ENCODE results near the gene GGCX. TPM values are rescaled to one million over a fixed set of nuclear protein-coding genes. Genes with fewer than 3 reads are reported as not detected.
"Not testable (repeated sequence)": the region's sequence is repeated elsewhere in the genome, so short reads cannot be mapped to it uniquely, and the experiment has no call there.

GGCX gene
- total RNA-seq, 1 experiment from 2014 or later: 66.2 TPM

GRCh38 chr2:85560812-85561279 lies 447 bp downstream of the GGCX start:
- TF ChIP-seq CTCF (IDR thresholded peaks at IDR 0.05; ENCODE audit: unreplicated experiment): no peak
- Mint-ChIP-seq H3K36me3 (ENCODE audit: insufficient read depth, unreplicated experiment) (peaks cover 24% of the 10 kb centered on the region), H3K4me3 (ENCODE audit: low read depth, unreplicated experiment) (peak overlapping the region; percentile 90), H3K9me3 (ENCODE audit: low read depth, unreplicated experiment) (no peaks in the 10 kb centered on the region), H3K27ac (ENCODE audit: unreplicated experiment) (peak overlapping the region; percentile 87), H3K27me3 (ENCODE audit: unreplicated experiment) (no peaks in the 10 kb centered on the region), H3K4me1 (ENCODE audit: low read depth, unreplicated experiment) (peaks cover 19% of the 10 kb centered on the region)
- TSS peak; percentile 36 for BruUV-seq (replicated peaks)
- DNase-seq: no peak
- intact Hi-C loops (cut with micrococcal nuclease; ENCODE audit: unreplicated experiment): no loop called here
- CTCF ChIA-PET: interaction anchor here (0.5 to 1.1 kb wide), 5 partner anchors 9 to 168 kb away, joined by 3 to 5 read pairs (median 3); partner anchors contain the start of genes CAPG and SH2D6

- CTCF ChIA-PET: interaction anchor here (0.5 to 0.7 kb wide), 3 partner anchors 55 to 230 kb away, joined by 3 to 5 read pairs (median 4); no protein-coding TSS in a partner anchor
- DNase-seq; H3K27me3 Mint-ChIP-seq (ENCODE audit: unreplicated experiment); H3K9me3 Mint-ChIP-seq (ENCODE audit: low read depth, unreplicated experiment); intact Hi-C loops (cut with micrococcal nuclease; ENCODE audit: unreplicated experiment); BruUV-seq (replicated peaks): not testable (repeated sequence)
- Mint-ChIP-seq H3K36me3 (ENCODE audit: insufficient read depth, unreplicated experiment) (peaks cover 24% of the 10 kb centered on the region), H3K4me3 (ENCODE audit: low read depth, unreplicated experiment) (peak overlapping the region; percentile 90), H3K4me1 (ENCODE audit: low read depth, unreplicated experiment) (peaks cover 19% of the 10 kb centered on the region), H3K27ac (ENCODE audit: unreplicated experiment) (peak overlapping the region; percentile 87)
Observed at GRCh38 chr2:85560403-85560726, 928 bp downstream of the GGCX start.

GRCh38 chr2:85558160-85558559 lies 3.1 kb downstream of the GGCX start:
- CTCF ChIA-PET: interaction anchor here (2.0 kb wide), 1 partner anchor 20 kb away, joined by 4 read pairs; the partner anchor contains the start of gene VAMP8
- intact Hi-C loops (cut with micrococcal nuclease; ENCODE audit: unreplicated experiment): no loop called here
- Mint-ChIP-seq H3K9me3 (ENCODE audit: low read depth, unreplicated experiment) (no peaks in the 10 kb centered on the region), H3K36me3 (ENCODE audit: insufficient read depth, unreplicated experiment) (peaks cover 32% of the 10 kb centered on the region), H3K4me3 (ENCODE audit: low read depth, unreplicated experiment) (no peak overlapping the region), H3K27me3 (ENCODE audit: unreplicated experiment) (no peaks in the 10 kb centered on the region), H3K27ac (ENCODE audit: unreplicated experiment) (no peak overlapping the region), H3K4me1 (ENCODE audit: low read depth, unreplicated experiment) (peaks cover 19% of the 10 kb centered on the region)
- BruUV-seq (replicated peaks): no TSS peak
- no peak for TF ChIP-seq CTCF (IDR thresholded peaks at IDR 0.05; ENCODE audit: unreplicated experiment)
- no peak for DNase-seq

- intact Hi-C loops (cut with micrococcal nuclease; ENCODE audit: unreplicated experiment): no loop called here
- Mint-ChIP-seq H3K27ac (ENCODE audit: unreplicated experiment) (no peak overlapping the region), H3K4me1 (ENCODE audit: low read depth, unreplicated experiment) (peaks cover 19% of the 10 kb centered on the region), H3K27me3 (ENCODE audit: unreplicated experiment) (no peaks in the 10 kb centered on the region), H3K9me3 (ENCODE audit: low read depth, unreplicated experiment) (no peaks in the 10 kb centered on the region), H3K36me3 (ENCODE audit: insufficient read depth, unreplicated experiment) (peaks cover 38% of the 10 kb centered on the region), H3K4me3 (ENCODE audit: low read depth, unreplicated experiment) (no peak overlapping the region)
- DNase-seq: no peak
- no TSS peak for BruUV-seq (replicated peaks)
- CTCF ChIA-PET: interaction anchor here (1.1 to 2.0 kb wide), 2 partner anchors 21 to 138 kb away, joined by 3 to 4 read pairs; partner anchors contain the start of gene VAMP8
- TF ChIP-seq CTCF (IDR thresholded peaks at IDR 0.05; ENCODE audit: unreplicated experiment): no peak
Observed at GRCh38 chr2:85557130-85557529, 4.2 kb downstream of the GGCX start.

- CTCF ChIA-PET: no interaction called here
- TF ChIP-seq CTCF (IDR thresholded peaks at IDR 0.05; ENCODE audit: unreplicated experiment): no peak
- BruUV-seq (replicated peaks): no TSS peak
- Mint-ChIP-seq H3K9me3 (ENCODE audit: low read depth, unreplicated experiment) (no peaks in the 10 kb centered on the region), H3K4me1 (ENCODE audit: low read depth, unreplicated experiment) (peaks cover 10% of the 10 kb centered on the region), H3K36me3 (ENCODE audit: insufficient read depth, unreplicated experiment) (peaks cover 33% of the 10 kb centered on the region), H3K27me3 (ENCODE audit: unreplicated experiment) (no peaks in the 10 kb centered on the region), H3K27ac (ENCODE audit: unreplicated experiment) (no peak overlapping the region), H3K4me3 (ENCODE audit: low read depth, unreplicated experiment) (no peak overlapping the region)
- DNase-seq: no peak
- intact Hi-C loops (cut with micrococcal nuclease; ENCODE audit: unreplicated experiment): no loop called here
Observed at GRCh38 chr2:85554980-85555612, 6.2 kb downstream of the GGCX start.

Data from Calu3 (cell line).